ENCODE results near the gene MAN2B1. TPM values are rescaled to one million over a fixed set of nuclear protein-coding genes. Genes with fewer than 3 reads are reported as not detected.
A peak's percentile ranks its signal among the peaks of the same experiment; 100 is the strongest.
"Not testable (repeated sequence)": the region's sequence is repeated elsewhere in the genome, so short reads cannot be mapped to it uniquely, and the experiment has no call there.

MAN2B1 gene
- polyA plus RNA-seq (2011; rRNA removed) (31.7 and 66.9 TPM in 2 replicates), polyA minus RNA-seq (2011; rRNA and poly(A)+ RNA removed) (11.3 and 13.0 TPM in 2 replicates)

DNA sequence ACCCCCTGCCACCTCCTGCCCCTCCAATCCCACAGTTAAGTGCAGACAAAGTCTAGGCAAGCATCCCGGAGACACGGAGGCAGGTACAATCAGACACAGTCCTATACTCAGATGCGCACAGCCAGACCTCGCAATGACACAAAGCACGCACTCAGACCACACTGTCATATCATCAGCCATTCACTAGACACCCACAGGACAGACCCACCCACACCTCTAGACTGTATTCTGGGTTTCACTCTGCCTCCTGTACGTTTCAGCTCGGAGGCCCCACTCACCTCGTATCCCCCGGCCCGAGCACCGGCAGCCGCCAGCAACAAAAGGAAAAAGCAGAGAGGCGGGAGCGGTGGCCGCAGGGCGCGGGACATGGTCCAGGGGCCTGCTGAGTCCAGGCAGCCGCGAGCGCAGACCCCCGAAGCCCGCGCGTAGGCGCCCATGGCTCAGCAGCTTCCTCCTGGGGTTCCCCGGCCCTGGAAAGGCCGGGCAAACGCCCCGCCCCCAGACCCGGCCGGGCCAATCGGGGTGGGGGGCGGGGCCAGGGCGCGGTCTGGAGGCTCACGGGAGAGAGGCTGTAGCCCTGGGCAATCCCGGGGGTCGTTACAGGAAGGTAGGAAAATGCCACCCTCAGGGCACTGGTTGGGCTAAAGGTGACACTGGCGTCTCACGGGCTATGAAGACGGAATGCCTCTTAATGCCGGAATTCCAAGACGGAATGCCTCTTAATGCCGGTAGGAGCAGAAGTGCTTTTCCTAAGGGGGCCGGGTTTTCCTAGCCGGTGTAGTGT lies at the start of gene MAN2B1, which contains the start of gene WDR83:
TSS of gene MAN2B1 (minus strand) at position 478 of the 784 bp plus-strand sequence. CDS start at position 437, 41 bp downstream.
TSS of gene WDR83 (plus strand) at position 543 of the 784 bp plus-strand sequence. CDS start 2,984 bp downstream, outside the sequence.
- H3K27me3 ChIP-seq (ENCODE audit: control insufficient read depth, insufficient read depth, low read length): no peaks in the 10 kb centered on the region
- H3K36me3 ChIP-seq (ENCODE audit: control insufficient read depth, insufficient read depth, low read length): peaks cover 11% of the 10 kb centered on the region
- ChIA-PET CTCF (interaction anchor here (1.0 to 1.3 kb wide), 4 partner anchors 9 to 103 kb away, joined by 3 to 5 read pairs (median 4); no protein-coding TSS in a partner anchor), POLR2A (no interaction called here)
- TF ChIP-seq, protein P1, sequence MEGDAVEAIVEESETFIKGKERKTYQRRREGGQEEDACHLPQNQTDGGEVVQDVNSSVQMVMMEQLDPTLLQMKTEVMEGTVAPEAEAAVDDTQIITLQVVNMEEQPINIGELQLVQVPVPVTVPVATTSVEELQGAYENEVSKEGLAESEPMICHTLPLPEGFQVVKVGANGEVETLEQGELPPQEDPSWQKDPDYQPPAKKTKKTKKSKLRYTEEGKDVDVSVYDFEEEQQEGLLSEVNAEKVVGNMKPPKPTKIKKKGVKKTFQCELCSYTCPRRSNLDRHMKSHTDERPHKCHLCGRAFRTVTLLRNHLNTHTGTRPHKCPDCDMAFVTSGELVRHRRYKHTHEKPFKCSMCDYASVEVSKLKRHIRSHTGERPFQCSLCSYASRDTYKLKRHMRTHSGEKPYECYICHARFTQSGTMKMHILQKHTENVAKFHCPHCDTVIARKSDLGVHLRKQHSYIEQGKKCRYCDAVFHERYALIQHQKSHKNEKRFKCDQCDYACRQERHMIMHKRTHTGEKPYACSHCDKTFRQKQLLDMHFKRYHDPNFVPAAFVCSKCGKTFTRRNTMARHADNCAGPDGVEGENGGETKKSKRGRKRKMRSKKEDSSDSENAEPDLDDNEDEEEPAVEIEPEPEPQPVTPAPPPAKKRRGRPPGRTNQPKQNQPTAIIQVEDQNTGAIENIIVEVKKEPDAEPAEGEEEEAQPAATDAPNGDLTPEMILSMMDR (IDR thresholded peaks at IDR 0.05; ENCODE audit: insufficient read depth, low read depth, low read length): no peak
- H3K4me3 ChIP-seq (ENCODE audit: low read depth, low read length): peak within 1 kb of the TSS; percentile 71
- no peak for DNase-seq (ENCODE audit: low read depth)

DNA sequence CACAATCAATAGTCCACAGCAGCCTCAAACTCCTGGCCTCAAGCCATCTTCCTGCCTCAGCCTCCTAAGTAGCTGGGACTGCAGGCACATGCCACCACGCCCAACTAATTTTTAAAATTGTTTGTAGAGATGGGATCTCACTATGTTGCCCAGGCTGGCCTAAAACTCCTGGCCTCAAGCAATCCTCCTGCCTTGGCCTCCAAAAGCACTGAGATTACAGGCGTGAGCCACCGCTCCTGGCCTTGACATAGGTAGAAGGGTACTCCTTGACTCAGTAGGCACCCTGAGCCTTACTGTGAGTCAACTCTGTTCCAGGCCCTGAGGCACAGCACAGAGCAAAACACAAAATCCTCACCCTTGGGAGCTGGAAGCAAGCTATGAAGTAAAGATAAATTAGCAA lies 49.4 kb upstream of the MAN2B1 start:
- no peaks in the 10 kb centered on the region for H3K27me3 ChIP-seq (ENCODE audit: control insufficient read depth, insufficient read depth, low read length)
- POLR2A ChIA-PET: no interaction called here

DNA sequence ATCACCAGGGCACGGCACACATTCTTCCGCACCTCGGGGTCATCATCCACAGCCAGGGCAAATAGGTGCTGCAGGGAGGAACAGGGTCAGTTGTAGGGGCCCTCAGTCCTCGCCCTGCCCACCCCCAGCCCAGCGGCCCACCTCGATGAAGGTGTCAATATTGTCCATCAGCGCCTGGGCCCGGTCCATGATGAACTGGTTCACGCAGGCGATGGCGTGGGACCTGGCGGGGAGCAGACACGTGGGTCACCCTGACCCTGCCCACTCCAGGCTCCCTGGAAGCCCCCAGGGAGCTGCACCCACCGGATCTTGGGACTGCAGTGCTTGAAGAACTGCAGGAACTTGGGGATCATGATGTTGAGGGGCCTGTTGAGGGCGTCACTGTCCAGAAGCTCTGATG lies 48.6 kb upstream of the MAN2B1 start:
- Histone ChIP-seq H3K36me3 (ENCODE audit: control insufficient read depth, insufficient read depth, low read length) (peaks cover 48% of the 10 kb centered on the region), H3K27me3 (ENCODE audit: control insufficient read depth, insufficient read depth, low read length) (no peaks in the 10 kb centered on the region), H3K4me3 (ENCODE audit: low read depth, low read length) (no peak overlapping the region)
- DNase-seq (ENCODE audit: low read depth): no peak
- CTCF ChIA-PET: interaction anchor here (2.3 to 3.7 kb wide), 2 partner anchors 43 to 45 kb away, joined by 7 to 22 read pairs; no protein-coding TSS in a partner anchor
- POLR2A ChIA-PET: no interaction called here
- TF ChIP-seq, protein P1 (IDR thresholded peaks at IDR 0.05; ENCODE audit: insufficient read depth, low read depth, low read length): no peak

More for the DNA sequence above, 49.4 kb upstream of the MAN2B1 start:
- DNase-seq (ENCODE audit: low read depth): no peak
- Histone ChIP-seq H3K4me3 (ENCODE audit: low read depth, low read length) (no peak overlapping the region), H3K36me3 (ENCODE audit: control insufficient read depth, insufficient read depth, low read length) (peaks cover 43% of the 10 kb centered on the region)
- CTCF ChIA-PET: interaction anchor here (0.8 to 3.7 kb wide), 4 partner anchors 21 to 131 kb away, joined by 3 to 22 read pairs (median 6); partner anchors contain the start of gene GET3
- TF ChIP-seq, protein P1 (IDR thresholded peaks at IDR 0.05; ENCODE audit: insufficient read depth, low read depth, low read length): no peak

DNA sequence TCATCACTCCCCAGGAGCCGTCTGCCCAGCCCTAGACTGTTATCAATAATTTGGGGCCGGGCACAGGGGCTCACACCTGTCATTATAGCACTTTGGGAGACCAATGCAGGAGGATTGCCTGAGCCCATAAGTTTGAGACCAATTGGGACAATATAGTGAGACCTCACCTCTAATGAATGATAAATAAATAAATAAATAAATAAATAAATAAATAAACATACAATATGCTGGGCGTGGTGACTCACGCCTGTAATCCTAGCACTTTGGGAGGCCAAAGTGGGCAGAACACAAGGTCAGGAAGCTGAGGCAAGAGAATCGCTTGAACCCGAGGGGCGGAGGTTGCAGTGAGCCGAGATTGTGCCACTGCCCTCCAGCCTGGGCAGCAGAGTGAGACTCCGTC lies 46.8 kb upstream of the MAN2B1 start:
- H3K4me3 ChIP-seq (ENCODE audit: low read depth, low read length); POLR2A ChIA-PET; H3K27me3 ChIP-seq (ENCODE audit: control insufficient read depth, insufficient read depth, low read length); DNase-seq (ENCODE audit: low read depth): not testable (repeated sequence)
- CTCF ChIA-PET: interaction anchor here (0.9 to 1.7 kb wide), 5 partner anchors 10 to 133 kb away, joined by 3 to 7 read pairs (median 4); no protein-coding TSS in a partner anchor
- peaks cover 47% of the 10 kb centered on the region for H3K36me3 ChIP-seq (ENCODE audit: control insufficient read depth, insufficient read depth, low read length)

DNA sequence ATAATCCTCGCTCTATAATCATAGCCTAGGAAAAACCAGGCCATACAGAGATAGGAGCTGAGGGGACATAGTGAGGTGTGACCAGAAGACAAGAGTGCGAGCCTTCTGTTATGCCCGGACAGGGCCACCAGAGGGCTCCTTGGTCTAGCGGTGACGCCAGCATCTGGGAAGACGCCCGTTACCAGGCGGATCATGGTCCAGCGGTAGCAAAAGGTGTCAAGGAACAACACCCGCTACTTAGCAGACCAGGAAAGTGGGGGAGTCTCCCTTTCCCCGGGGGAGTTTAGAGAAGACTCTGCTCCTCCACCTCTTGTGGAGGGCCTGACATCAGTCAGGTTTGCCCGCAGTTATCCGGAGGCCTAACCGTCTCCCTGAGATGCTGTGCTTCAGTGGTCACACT lies 45.5 kb upstream of the MAN2B1 start:
- CTCF ChIA-PET: interaction anchor here (2.7 kb wide), 1 partner anchor 135 kb away, joined by 16 read pairs; no protein-coding TSS in a partner anchor
- DNase-seq (ENCODE audit: low read depth); H3K27me3 ChIP-seq (ENCODE audit: control insufficient read depth, insufficient read depth, low read length); POLR2A ChIA-PET; H3K4me3 ChIP-seq (ENCODE audit: low read depth, low read length): not testable (repeated sequence)
- H3K36me3 ChIP-seq (ENCODE audit: control insufficient read depth, insufficient read depth, low read length): peaks cover 46% of the 10 kb centered on the region

DNA sequence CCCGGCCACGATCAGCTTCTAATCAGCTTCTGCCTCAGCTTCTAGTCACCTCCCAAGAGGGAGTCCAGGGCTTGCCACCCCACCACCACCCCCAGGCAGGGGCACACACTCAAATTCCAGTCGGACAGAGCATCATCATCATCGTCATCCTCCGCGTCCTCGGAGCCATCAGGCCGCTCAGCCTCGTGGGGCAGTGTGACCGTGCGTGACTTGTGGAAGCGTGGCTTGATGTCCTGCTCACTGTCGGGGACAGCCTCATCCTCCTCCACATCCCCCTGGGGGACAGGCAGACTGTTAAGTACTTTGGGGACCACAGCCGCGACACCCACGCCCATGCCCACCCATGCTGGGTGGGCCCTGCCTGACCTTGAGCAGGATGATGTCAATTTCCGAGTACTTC lies 44.6 kb upstream of the MAN2B1 start:
- Histone ChIP-seq H3K36me3 (ENCODE audit: control insufficient read depth, insufficient read depth, low read length) (peaks cover 46% of the 10 kb centered on the region), H3K27me3 (ENCODE audit: control insufficient read depth, insufficient read depth, low read length) (no peaks in the 10 kb centered on the region), H3K4me3 (ENCODE audit: low read depth, low read length) (no peak overlapping the region)
- ChIA-PET CTCF (interaction anchor here (0.8 to 2.7 kb wide), 2 partner anchors 11 to 136 kb away, joined by 3 to 16 read pairs; no protein-coding TSS in a partner anchor), POLR2A (no interaction called here)
- TF ChIP-seq, protein P1 (IDR thresholded peaks at IDR 0.05; ENCODE audit: insufficient read depth, low read depth, low read length): no peak
- DNase-seq (ENCODE audit: low read depth): no peak
